T-helper 2 cell (primary cell): ENCODE results near the gene CACNA1E.
"Not testable (repeated sequence)": the region's sequence is repeated elsewhere in the genome, so short reads cannot be mapped to it uniquely, and the experiment has no call there.

Experiments used
- DNase-seq, 5 experiments: peaks; one replicate each; pipeline versions ENCODE4 v3.0.0 to v3.0.0-alpha.2; 2012 to 2022

CACNA1E gene

DNA sequence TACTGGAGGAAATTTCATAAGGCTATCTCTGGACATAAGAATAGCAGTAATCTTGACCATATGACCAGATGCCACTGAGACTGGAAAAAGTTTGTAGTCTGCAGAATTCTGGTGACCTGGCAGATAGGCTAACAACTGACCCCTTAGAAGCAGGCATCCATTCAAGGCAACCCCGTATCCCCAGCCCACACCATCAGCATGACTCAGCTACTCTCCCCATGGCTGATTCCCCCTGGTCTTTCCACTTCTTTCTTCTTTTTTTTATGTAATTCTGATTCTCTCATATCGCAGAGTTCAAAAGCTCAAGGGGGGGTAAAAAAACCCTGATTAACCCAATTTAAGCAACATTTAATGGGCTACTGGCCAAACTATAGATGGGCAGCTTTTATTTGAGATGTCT is 335.1 kb downstream of the CACNA1E start:
- DNase-seq, result no peak

DNA sequence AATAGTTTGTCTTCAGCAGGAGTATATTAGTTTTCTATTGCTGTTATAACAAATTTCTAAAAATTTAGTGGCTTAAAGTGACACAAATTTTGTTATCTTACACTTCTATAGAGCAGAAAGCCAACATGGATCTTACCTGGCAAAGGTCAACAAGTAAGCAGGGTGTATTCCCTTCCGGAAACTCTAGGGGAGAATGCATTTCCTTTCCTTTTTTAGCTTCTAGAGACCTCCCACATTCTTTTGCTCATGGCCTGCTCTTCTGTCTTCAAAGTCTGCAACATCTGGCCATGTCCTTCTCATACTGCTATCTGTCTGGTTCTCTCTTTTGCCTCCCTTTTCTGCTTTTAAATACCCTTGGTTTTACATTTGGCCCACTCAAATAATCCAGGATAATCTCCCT is 335.6 kb downstream of the CACNA1E start:
- DNase-seq, result no peak

DNA sequence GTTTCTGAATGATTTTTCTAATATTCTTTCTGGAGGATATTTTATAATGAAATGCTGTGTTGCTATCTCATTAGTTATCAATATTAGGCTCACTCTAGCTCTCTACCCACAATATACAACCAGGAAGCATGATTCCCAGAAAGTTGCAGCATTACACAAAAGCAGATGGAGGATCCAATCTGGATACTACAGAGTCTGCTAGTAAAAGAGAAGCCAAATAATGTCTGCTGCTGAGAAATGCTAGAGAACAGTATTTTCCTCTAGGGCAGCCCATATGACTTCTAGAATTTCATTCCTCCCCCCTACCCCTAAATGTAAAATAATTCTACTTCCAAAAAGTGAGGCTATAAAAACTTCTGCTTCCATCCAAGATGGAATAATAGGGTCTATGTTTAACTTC is 338.4 kb downstream of the CACNA1E start:
- no peak for DNase-seq

DNA sequence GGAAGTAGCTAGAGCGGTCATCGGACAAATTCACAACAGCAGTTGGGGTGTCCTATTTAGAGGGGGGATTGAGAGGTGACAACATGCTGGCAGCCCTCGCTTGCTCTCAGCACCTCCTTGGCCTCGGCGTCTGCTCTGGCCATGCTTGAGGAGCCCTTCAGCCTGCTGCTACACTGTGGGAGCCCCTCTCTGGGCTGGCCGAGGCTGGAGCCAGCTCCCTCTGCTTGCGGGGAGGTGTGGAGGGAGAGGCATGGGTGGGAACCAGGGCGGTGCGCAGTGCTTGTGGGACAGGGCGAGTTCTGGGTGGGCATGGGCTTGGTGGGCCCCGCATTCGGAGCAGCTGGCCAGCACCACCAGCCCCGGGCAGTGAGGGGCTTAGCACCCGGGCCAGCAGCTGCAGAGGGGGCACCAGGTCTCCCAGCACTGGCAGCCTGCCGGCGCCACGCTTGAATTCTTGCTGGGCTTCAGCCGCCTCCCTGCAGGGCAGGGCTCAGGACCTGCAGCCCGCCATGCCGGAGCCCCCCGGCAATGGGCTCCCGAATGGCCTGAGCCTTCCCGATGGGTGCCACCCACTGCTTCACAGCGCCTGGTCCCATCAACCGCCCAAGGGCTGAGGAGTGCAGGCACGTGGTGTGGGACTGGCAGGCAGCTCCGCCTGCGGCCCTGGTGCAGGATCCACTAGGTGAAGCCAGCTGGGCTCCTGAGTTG is 349.0 kb downstream of the CACNA1E start:
- DNase-seq, result not testable (repeated sequence)

GRCh38 chr1:181846001-181846645 is 362.8 kb downstream of the CACNA1E start:
- no peak for DNase-seq

DNA sequence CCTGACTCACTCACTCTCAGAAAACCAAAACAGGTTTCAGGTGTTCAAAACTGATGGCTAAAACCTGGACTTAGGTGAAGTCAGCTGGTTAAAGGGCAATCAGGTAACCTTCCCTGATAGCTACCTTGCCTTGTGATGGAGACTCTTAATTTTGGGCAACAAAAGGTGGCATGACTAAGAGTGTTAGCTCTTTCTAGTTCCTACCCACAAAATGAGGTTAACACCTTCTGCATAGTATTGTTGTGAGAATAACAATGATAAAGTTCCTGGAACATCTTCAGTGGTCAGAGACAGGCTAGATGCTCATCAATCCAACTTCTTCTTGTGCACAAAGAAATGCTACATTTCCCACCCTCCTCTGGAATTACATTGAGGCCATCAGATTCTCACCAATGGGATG is 363.4 kb downstream of the CACNA1E start:
- DNase-seq, result peak in 1 of 5 experiments; percentile 25

GRCh38 chr1:181849071-181849470 is 365.8 kb downstream of the CACNA1E start:
- no peak for DNase-seq

- DNase-seq, result not testable (repeated sequence)
Measured at GRCh38 chr1:181854212-181854611, 370.9 kb downstream of the CACNA1E start.

DNA sequence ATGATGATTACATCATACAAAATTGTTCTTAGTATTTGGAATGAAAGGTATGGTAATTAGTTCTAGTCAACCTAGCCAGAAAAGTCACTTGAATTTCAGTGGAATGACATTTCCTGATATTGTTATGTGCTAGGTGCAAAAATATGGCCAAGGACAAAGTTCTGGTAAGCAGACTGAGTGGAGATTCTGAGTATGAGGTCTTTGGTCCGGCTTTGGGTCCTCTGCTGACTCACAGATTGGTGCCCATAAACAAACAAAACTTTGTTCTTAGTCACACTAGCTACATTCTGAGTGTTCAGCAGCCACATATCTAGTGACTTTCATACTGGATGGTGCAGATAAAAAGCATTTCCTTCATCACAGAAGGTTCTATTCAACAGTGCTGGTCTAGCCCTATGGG is 372.1 kb downstream of the CACNA1E start:
- no peak for DNase-seq
